IPS DF 4.7 (cell line): ENCODE measurements around the gene STARD10.

Source experiments
- DNase-seq: peaks from one replicate; pipeline ENCODE4 v3.0.0-alpha.2; 2013; ENCODE audit warnings: low spot score; ENCODE audit errors: extremely low read depth

Gene STARD10

GRCh38 chr11:72781313-72782080 is 12.3 kb downstream of the STARD10 start:
- DNase-seq = no peak

- DNase-seq = no peak
Observed at GRCh38 chr11:72781063-72781312, 12.9 kb downstream of the STARD10 start.

GRCh38 chr11:72780296-72781062 is 13.4 kb downstream of the STARD10 start:
- no peak for DNase-seq

- DNase-seq = no peak
Observed at GRCh38 chr11:72779495-72780128, 14.2 kb downstream of the STARD10 start.

GRCh38 chr11:72778535-72779494 is 15.0 kb downstream of the STARD10 start:
- no peak for DNase-seq

- DNase-seq = no peak
Observed at GRCh38 chr11:72777755-72778278, 16.0 kb downstream of the STARD10 start.

GRCh38 chr11:72776844-72777754 is 16.7 kb downstream of the STARD10 start:
- no peak for DNase-seq

- DNase-seq = no peak
Observed at GRCh38 chr11:72776117-72776843, 17.6 kb downstream of the STARD10 start.

GRCh38 chr11:72775288-72776110 is 18.3 kb downstream of the STARD10 start:
- no peak for DNase-seq

- no peak for DNase-seq
Observed at GRCh38 chr11:72774499-72774898, 19.3 kb downstream of the STARD10 start.

GRCh38 chr11:72773696-72774095 is 20.2 kb downstream of the STARD10 start:
- no peak for DNase-seq

GRCh38 chr11:72773291-72773690 is 20.6 kb downstream of the STARD10 start:
- DNase-seq = no peak

GRCh38 chr11:72772059-72772458 is 21.8 kb downstream of the STARD10 start:
- DNase-seq = no peak

GRCh38 chr11:72771507-72771906 is 22.3 kb downstream of the STARD10 start:
- DNase-seq = no peak

- no peak for DNase-seq
Observed at GRCh38 chr11:72770799-72771198, 23.0 kb downstream of the STARD10 start.

- no peak for DNase-seq
Observed at GRCh38 chr11:72769680-72770079, 24.2 kb downstream of the STARD10 start.

- no peak for DNase-seq
Observed at GRCh38 chr11:72768581-72768980, 25.3 kb downstream of the STARD10 start.

GRCh38 chr11:72767203-72768062 is 26.4 kb downstream of the STARD10 start:
- no peak for DNase-seq
